ENCODE results near the gene NQO1. TPM values are rescaled to one million over a fixed set of nuclear protein-coding genes. Genes with fewer than 3 reads are reported as not detected.

Gene NQO1
- total RNA-seq, 2 donors from 2014 or later: 26.5 to 36.6 TPM

GRCh38 chr16:69769404-69769803 lies 43.0 kb upstream of the NQO1 start:
- H3K4me1 ChIP-seq: peaks cover 63% of the 10 kb centered on the region
- no peaks in the 10 kb centered on the region for H3K27me3 ChIP-seq

GRCh38 chr16:69768666-69769065 lies 42.3 kb upstream of the NQO1 start:
- Histone ChIP-seq H3K27me3 (no peaks in the 10 kb centered on the region), H3K4me3 (no peak overlapping the region), H3K27ac (no peak overlapping the region), H3K36me3 (replicated peaks in 1 of 2; ENCODE audit: insufficient read depth in 1 of 2, low read depth in 2 of 2) (no peaks in the 10 kb centered on the region), H3K4me1 (peaks cover 69% of the 10 kb centered on the region), H3K9me3 (no peaks in the 10 kb centered on the region)
- intact Hi-C loops (cut with DNase I): no loop called here
- no peak for DNase-seq
- ATAC-seq: no peak
- TF ChIP-seq CTCF (IDR thresholded peaks at IDR 0.05) (no peak), POLR2A (IDR thresholded peaks at IDR 0.05) (no peak)
- 81 to 93% methylated on average over 6 of the region's 6 CpGs for WGBS, 2 donors

More at GRCh38 chr16:69769404-69769803, 43.0 kb upstream of the NQO1 start:
- WGBS, 2 donors: 36 to 50% methylated on average over 2 of the region's 2 CpGs
- DNase-seq: no peak
- H3K36me3 ChIP-seq (replicated peaks in 1 of 2; ENCODE audit: insufficient read depth in 1 of 2, low read depth in 2 of 2): no peaks in the 10 kb centered on the region
- no peaks in the 10 kb centered on the region for H3K9me3 ChIP-seq
- intact Hi-C loops (cut with DNase I): no loop called here
- no peak for ATAC-seq
- no peak overlapping the region for H3K27ac ChIP-seq
- no peak overlapping the region for H3K4me3 ChIP-seq
- TF ChIP-seq POLR2A (IDR thresholded peaks at IDR 0.05) (no peak), CTCF (IDR thresholded peaks at IDR 0.05) (no peak)

GRCh38 chr16:69767459-69768229 lies 41.3 kb upstream of the NQO1 start:
- 67 to 72% methylated on average over 5 of the region's 5 CpGs for WGBS, 2 donors
- H3K27me3 ChIP-seq: no peaks in the 10 kb centered on the region
- no peak overlapping the region for H3K4me3 ChIP-seq
- H3K36me3 ChIP-seq (replicated peaks in 1 of 2; ENCODE audit: insufficient read depth in 1 of 2, low read depth in 2 of 2): no peaks in the 10 kb centered on the region
- peaks cover 64% of the 10 kb centered on the region for H3K4me1 ChIP-seq
- TF ChIP-seq CTCF (IDR thresholded peaks at IDR 0.05): no peak
- no peak for TF ChIP-seq POLR2A (IDR thresholded peaks at IDR 0.05)
- DNase-seq (no peak), ATAC-seq (no peak)
- no peaks in the 10 kb centered on the region for H3K9me3 ChIP-seq
- H3K27ac ChIP-seq: no peak overlapping the region
- intact Hi-C loops (cut with DNase I): no loop called here

- Histone ChIP-seq H3K4me3 (no peak overlapping the region), H3K27me3 (no peaks in the 10 kb centered on the region), H3K9me3 (no peaks in the 10 kb centered on the region), H3K36me3 (replicated peaks in 1 of 2; ENCODE audit: insufficient read depth in 1 of 2, low read depth in 2 of 2) (no peaks in the 10 kb centered on the region), H3K4me1 (peaks cover 41% of the 10 kb centered on the region), H3K27ac (peak overlapping the region; percentile 47 to 96 (median 85))
- intact Hi-C loops (cut with DNase I): no loop called here
- DNase-seq: peak; percentile 34 to 68 (median 46)
- no peak for TF ChIP-seq CTCF (IDR thresholded peaks at IDR 0.05)
- no peak for TF ChIP-seq POLR2A (IDR thresholded peaks at IDR 0.05)
- ATAC-seq: peak; percentile 26
- WGBS, 2 donors: 14 to 18% methylated on average over 5 of the region's 5 CpGs
These were observed 37.2 kb upstream of the NQO1 start for GRCh38 chr16:69763599-69763942.

Data from body of pancreas (tissue), 4 donors.